Measurements from ENCODE around the gene TNN.

- no peak for TF ChIP-seq POLR2A (IDR thresholded peaks at IDR 0.05)
- no peak for TF ChIP-seq CTCF (IDR thresholded peaks at IDR 0.05)
These were observed 3.8 kb downstream of the TNN start for GRCh38 chr1:175071276-175071943.
